GM21367 (cell line): Measurements from ENCODE around the gene TPCN1.

Source experiments
- ATAC-seq: cut with Tn5 transposase; IDR thresholded peaks from one replicate; pipeline ENCODE4 v1.9.1; 2021; ENCODE audit not compliant: unreplicated experiment

Gene TPCN1

GRCh38 chr12:113239811-113240331, 18.6 kb downstream of the TPCN1 start:
- ATAC-seq: no peak

DNA sequence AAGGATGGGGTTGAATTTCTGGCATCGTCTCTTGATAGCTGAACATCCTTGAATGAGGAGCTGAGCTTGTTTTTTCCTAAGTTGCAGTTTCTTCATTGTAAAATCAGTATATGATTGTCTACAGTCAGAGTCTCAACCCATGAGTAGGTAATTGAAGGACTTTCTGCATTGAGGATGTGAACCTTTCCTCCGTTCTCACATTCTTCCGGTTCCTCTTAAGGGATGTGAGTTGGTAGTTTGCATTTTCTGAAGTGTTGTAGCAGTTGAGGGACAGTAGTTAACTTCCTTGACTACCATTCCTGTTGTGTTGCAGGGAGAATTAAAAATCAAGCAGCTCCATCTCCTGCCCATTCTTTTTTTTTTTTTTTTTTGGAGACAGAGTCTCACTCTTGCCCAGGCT, 19.1 kb downstream of the TPCN1 start:
- ATAC-seq: no peak

GRCh38 chr12:113241191-113242025, 20.1 kb downstream of the TPCN1 start:
- ATAC-seq: no peak

- ATAC-seq: no peak
These were observed 20.8 kb downstream of the TPCN1 start for GRCh38 chr12:113242026-113242418.

- ATAC-seq: no peak
These were observed 21.3 kb downstream of the TPCN1 start for GRCh38 chr12:113242560-113242959.

DNA sequence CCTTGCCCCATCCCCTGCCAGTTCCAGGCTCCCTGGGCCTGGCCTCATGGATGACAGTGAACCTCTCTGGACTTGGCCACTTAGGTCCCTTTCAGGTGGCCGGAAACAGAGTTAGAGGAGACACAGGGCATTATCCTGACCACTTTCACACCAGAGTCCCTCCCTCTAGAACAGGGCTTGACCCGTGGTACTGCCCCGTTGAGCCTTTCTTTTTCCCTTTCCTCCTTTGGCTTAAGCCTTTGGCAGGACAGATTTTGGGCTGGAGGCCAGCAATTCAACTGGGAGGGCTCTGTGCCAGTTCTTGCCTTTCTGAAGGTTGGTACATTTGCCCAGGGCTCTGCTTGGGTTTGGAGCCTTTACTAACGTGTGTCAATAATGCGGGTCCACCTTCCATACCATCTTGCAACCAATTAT, 22.8 kb downstream of the TPCN1 start:
- ATAC-seq: no peak

GRCh38 chr12:113244478-113244958, 23.3 kb downstream of the TPCN1 start:
- ATAC-seq: no peak

DNA sequence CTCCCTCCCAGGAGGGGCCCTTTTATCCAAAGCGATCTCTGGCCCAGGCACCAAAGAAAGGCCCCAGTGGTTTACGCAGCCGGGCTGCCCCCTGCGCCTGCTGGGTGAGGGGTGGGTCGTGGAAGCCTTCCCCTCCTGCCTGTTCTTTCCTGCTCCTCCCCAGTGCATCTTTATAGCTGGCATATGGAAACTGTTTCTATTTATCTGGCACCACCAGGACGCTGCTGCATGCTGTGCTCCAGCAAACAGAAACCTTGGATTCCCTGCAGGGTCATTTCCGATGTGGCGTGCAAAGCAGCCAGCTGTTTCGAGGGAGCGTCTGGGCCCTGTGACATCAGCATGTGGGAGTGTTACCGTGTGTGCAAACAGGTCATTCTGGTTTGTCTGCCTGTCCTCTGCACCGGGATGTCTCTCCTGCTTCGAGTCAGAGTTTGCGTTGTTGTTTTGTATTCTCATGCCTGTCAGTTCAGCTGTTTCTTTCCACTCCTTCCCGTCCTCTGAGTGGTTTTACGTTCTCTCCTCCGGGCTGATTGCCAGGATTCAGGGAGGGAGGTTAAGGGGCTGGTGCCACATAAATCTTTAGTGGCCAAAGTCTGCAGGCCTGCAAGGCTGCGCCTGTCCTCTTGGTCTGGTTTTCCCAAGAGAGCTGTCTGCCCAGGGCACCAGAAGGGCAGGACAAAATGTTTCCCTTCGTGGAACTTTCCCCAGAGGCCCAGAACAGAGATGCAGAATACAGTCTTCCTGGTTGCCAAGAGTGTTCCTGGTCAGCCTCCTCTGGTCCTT, 24.6 kb downstream of the TPCN1 start:
- ATAC-seq: no peak

GRCh38 chr12:113246478-113247122, 25.3 kb downstream of the TPCN1 start:
- no peak for ATAC-seq

DNA sequence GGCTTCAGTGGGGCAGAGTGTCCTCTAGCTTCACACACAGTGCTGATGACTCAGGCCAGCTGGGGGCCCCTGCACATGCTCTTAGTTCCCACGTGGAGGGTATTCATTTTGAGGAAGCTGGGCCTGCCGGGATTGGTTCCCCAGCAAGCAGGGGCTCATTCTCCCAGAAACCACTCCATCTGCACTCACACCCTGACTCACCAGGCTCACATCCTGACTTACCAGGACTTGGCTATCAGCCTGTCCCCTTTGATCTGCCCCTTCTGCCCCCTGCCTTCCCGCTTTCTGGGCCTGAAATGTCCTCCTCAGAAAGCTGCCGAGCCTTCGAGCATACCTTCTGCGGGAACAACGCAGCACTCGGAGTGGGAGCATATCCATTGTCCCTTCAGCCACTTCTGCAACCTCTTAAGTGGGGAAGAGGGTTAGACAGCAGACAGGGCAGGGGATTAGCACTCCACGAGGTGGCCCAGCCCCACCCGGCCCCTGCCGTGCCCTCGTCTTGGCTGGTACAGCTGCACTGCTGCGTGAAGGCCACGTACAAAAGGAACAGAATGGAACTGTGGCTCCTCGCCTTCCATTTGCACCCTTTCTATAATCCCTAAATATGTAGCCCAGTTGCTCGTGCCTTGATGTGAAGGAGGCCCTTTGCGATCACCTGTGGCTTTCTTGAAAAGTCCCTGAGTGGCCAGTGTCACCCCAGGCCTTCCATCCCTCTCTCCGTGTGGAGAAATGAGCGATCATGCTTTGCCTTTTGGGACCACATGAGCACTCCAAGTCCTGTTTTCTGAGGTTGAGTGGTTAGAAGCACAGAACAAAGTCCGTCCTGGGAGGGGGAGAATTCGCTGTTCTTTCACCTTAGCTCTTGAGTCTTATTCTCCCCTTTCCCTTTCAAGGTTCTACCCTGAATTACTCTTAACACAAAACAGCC, 26.1 kb downstream of the TPCN1 start:
- ATAC-seq: no peak

GRCh38 chr12:113248051-113248825, 27.0 kb downstream of the TPCN1 start:
- ATAC-seq: no peak

- no peak for ATAC-seq
These were observed 27.7 kb downstream of the TPCN1 start for GRCh38 chr12:113248842-113249435.

GRCh38 chr12:113249546-113249945, 28.3 kb downstream of the TPCN1 start:
- no peak for ATAC-seq

- ATAC-seq: no peak
These were observed 28.8 kb downstream of the TPCN1 start for GRCh38 chr12:113250045-113250444.

- no peak for ATAC-seq
These were observed 30.3 kb downstream of the TPCN1 start for GRCh38 chr12:113251404-113252070.

- ATAC-seq: no peak
These were observed 31.2 kb downstream of the TPCN1 start for GRCh38 chr12:113252494-113252893.

DNA sequence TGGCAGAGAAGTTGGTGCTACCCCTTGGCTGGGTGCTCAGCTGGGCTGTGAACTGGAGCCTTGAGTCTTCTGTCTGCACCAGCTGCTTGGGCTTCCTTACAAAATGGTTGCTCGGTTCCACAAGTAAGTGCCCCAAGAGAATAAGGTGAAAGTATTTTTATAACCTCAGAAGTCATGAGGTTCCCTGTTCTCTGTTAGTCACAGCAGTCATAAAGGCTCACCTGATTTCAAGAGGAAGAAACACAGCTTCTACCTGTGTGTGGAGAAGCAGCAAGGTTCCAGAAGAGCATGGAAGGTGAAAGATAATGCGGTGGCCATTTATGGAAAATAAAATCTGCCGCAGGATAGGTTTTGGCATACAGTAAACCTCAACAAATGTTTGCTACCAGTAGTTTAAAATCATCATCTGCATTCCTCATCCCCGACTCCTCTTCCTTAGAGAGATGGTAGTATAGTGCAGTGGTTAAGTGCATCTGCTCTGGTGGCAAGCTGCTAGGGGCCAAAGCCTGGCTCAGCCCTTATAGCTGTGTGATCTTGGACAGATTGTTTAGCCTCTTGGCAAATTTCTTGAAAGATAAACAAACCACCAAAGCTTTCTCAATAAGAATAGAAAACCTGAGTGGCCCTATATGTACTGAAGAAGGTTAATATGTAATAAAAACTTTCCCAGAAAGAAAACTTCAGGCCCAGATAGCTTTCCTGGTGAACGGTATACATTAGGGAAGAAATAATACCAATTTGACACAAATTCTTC, 32.4 kb downstream of the TPCN1 start:
- ATAC-seq: no peak

DNA sequence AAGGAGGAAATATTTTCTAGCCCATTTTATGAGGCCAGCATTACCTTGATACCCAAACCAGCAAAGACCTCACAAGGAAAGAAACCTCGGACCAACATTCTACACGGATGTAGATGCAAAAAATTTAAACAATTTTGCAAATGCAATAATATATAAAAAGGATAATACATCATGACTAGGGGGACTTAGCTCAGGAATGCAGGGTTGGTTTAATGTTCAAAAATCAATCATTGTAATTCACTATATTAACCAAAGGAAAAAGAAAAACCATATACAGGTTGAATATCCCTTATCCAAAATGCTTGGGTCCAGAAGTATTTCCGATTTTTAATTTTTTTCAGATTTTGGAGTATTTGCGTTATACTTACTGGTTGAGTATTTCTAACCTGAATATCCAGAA, 33.0 kb downstream of the TPCN1 start:
- no peak for ATAC-seq
